NOMO-1 treated with DMSO at 0.1 percent for 48 hours (cell line): ENCODE data around the gene CITED4.
A peak's percentile ranks its signal among the peaks of the same experiment; 100 is the strongest.

Experiments used
- DNase-seq: peaks from one replicate; lab custom pipeline; 2025; ENCODE audit not compliant: unreplicated experiment; lab: John Stamatoyannopoulos, UW

CITED4 gene

GRCh38 chr1:40886318-40887011 is 24.3 kb upstream of the CITED4 start:
- DNase-seq: no peak

- no peak for DNase-seq
Observed at GRCh38 chr1:40884055-40884795, 22.1 kb upstream of the CITED4 start.

GRCh38 chr1:40880813-40881549 is 18.8 kb upstream of the CITED4 start:
- DNase-seq: no peak

GRCh38 chr1:40879482-40880175 is 17.5 kb upstream of the CITED4 start:
- DNase-seq: no peak

- DNase-seq: no peak
Observed at GRCh38 chr1:40878906-40879305, 16.7 kb upstream of the CITED4 start.

- DNase-seq: no peak
Observed at GRCh38 chr1:40877698-40878097, 15.5 kb upstream of the CITED4 start.

GRCh38 chr1:40876891-40877290 is 14.7 kb upstream of the CITED4 start:
- no peak for DNase-seq

GRCh38 chr1:40876436-40876761 is 14.2 kb upstream of the CITED4 start:
- no peak for DNase-seq

GRCh38 chr1:40873863-40874472 is 11.8 kb upstream of the CITED4 start:
- DNase-seq: no peak

GRCh38 chr1:40872276-40872675 is 10.1 kb upstream of the CITED4 start:
- DNase-seq: no peak

GRCh38 chr1:40870135-40870728 is 8.1 kb upstream of the CITED4 start:
- no peak for DNase-seq

- DNase-seq: peak; percentile 45
Observed at GRCh38 chr1:40868051-40868723, 6.0 kb upstream of the CITED4 start.

GRCh38 chr1:40861224-40862003 is 749 bp downstream of the CITED4 start:
- DNase-seq: no peak

GRCh38 chr1:40860706-40861223 is 1.4 kb downstream of the CITED4 start:
- peak; percentile 94 for DNase-seq

- DNase-seq: no peak
Observed at GRCh38 chr1:40858856-40859416, 3.2 kb downstream of the CITED4 start.

- DNase-seq: no peak
Observed at GRCh38 chr1:40857737-40858136, 4.4 kb downstream of the CITED4 start.

- DNase-seq: no peak
Observed at GRCh38 chr1:40856656-40857302, 5.4 kb downstream of the CITED4 start.

- DNase-seq: no peak
Observed at GRCh38 chr1:40856116-40856515, 6.0 kb downstream of the CITED4 start.
